H1 (cell line): ENCODE measurements around the gene WDR5. TPM values are rescaled to one million over a fixed set of nuclear protein-coding genes. Genes with fewer than 3 reads are reported as not detected.

ENCODE experiments used
- CTCF ChIA-PET: fragments of 300-600 bp; sonication (Branson Sonifier 250); formaldehyde crosslinking; loops from one replicate; lab custom pipeline; 2021; ENCODE audit not compliant: partially characterized antibody; lab: Charles Lee
- POLR2A ChIA-PET: fragments of 300-600 bp; sonication (Branson Sonifier 250); formaldehyde crosslinking; loops from one replicate; lab custom pipeline; 2021; ENCODE audit warnings: inconsistent platforms; ENCODE audit not compliant: partially characterized antibody; lab: Charles Lee
- DNase-seq, 2 experiments: peaks; one replicate each; pipeline versions ENCODE4 v3.0.0 to v3.0.0-alpha.2; 2010 to 2022; ENCODE audit warnings: low spot score in 2 of 2, low read depth in 1 of 2, mixed read lengths in 1 of 2
- FAIRE-seq: peaks from 2 replicates; lab custom pipeline; 2011; peaks lifted over from hg19 to GRCh38; lab: Jason Lieb, UNC
- H2AFZ ChIP-seq: 2 replicates; pipeline ENCODE4 v1.8.1; 2012; ENCODE audit warnings: low read length, inconsistent platforms
- H2AK5ac ChIP-seq: 2 replicates; pipeline ENCODE4 v1.6.1; 2013; ENCODE audit warnings: low read depth, low read length
- H2BK120ac ChIP-seq: replicated peaks from 2 replicates; pipeline ENCODE3; 2013; ENCODE audit warnings: low read depth, low read length, inconsistent platforms
- H2BK12ac ChIP-seq: 2 replicates; pipeline ENCODE4 v1.6.1; 2013; ENCODE audit warnings: low read depth, low read length
- H2BK15ac ChIP-seq: 2 replicates; pipeline ENCODE4 v1.6.1; 2013; ENCODE audit warnings: low read length
- H2BK20ac ChIP-seq: 2 replicates; pipeline ENCODE4 v1.6.1; 2013; ENCODE audit warnings: low read length
- H2BK5ac ChIP-seq: 2 replicates; pipeline ENCODE4 v1.6.1; 2013; ENCODE audit warnings: low read depth, low read length
- H3K14ac ChIP-seq: 2 replicates; pipeline ENCODE4 v1.6.1; 2013; ENCODE audit warnings: inconsistent platforms; ENCODE audit not compliant: insufficient read length
- H3K18ac ChIP-seq: 2 replicates; pipeline ENCODE4 v1.6.1; 2013; ENCODE audit warnings: low read length; ENCODE audit errors: extremely low read depth
- H3K23ac ChIP-seq: 2 replicates; pipeline ENCODE4 v1.6.1; 2013; ENCODE audit warnings: inconsistent platforms; ENCODE audit not compliant: insufficient read length
- H3K23me2 ChIP-seq: 2 replicates; pipeline ENCODE4 v1.6.1; 2013; ENCODE audit warnings: low read depth, low read length
- H3K27ac ChIP-seq: 2 replicates; pipeline ENCODE4 v1.6.1; 2011; ENCODE audit warnings: low read depth, low read length, inconsistent platforms
- H3K27me3 ChIP-seq, 4 experiments: replicated peaks in 1 of 4; 1 replicate in 1 of 4; 2 replicates in 3 of 4; pipeline versions ENCODE4 v1.6.1 to v1.8.1; 2011 to 2013; ENCODE audit warnings: low read length in 3 of 4, mild to moderate bottlenecking in 3 of 4, inconsistent platforms in 2 of 4, mixed read lengths in 2 of 4, moderate library complexity in 1 of 4; ENCODE audit not compliant: control insufficient read depth in 3 of 4, insufficient read depth in 3 of 4; ENCODE audit errors: extremely low read depth in 1 of 4
- H3K36me3 ChIP-seq, 4 experiments: 2 replicates each; pipeline versions ENCODE4 v1.6.1 to v1.8.1; 2011 to 2013; ENCODE audit warnings: mild to moderate bottlenecking in 4 of 4, low read length in 3 of 4, moderate library complexity in 2 of 4, control low read depth in 1 of 4, inconsistent platforms in 1 of 4; ENCODE audit not compliant: insufficient read depth in 4 of 4, control insufficient read depth in 2 of 4
- H3K4ac ChIP-seq: replicated peaks from 2 replicates; pipeline ENCODE3; 2013; ENCODE audit warnings: low read length, low read depth, mixed read lengths, inconsistent platforms; ENCODE audit not compliant: insufficient read length
- H3K4me1 ChIP-seq, 4 experiments: replicated peaks in 1 of 4; 1 replicate in 1 of 4; 2 replicates in 3 of 4; pipeline versions ENCODE4 v1.6.1 to v1.8.1; 2011 to 2013; ENCODE audit warnings: low read length in 3 of 4, inconsistent platforms in 2 of 4, mixed read lengths in 1 of 4; ENCODE audit not compliant: insufficient read depth in 4 of 4, control insufficient read depth in 3 of 4
- H3K4me2 ChIP-seq, 2 experiments: 2 replicates each; pipeline versions ENCODE4 v1.6.1 to v1.8.1; 2011 to 2013; ENCODE audit warnings: low read depth in 2 of 2, low read length in 2 of 2, control low read depth in 1 of 2, inconsistent platforms in 1 of 2, mild to moderate bottlenecking in 1 of 2; ENCODE audit not compliant: insufficient read depth in 1 of 2
- H3K4me3 ChIP-seq, 4 experiments: fragments of 200-600, 300-600 bp in 1 of 4; sonication (generic), shearing (Covaris generic), sonication (Bioruptor Twin) in 1 of 4; 2 replicates each; pipeline versions ENCODE4 v1.5.1 to v1.8.1; 2011 to 2016; ENCODE audit warnings: low read length in 4 of 4, low read depth in 3 of 4, control low read depth in 2 of 4, inconsistent platforms in 2 of 4, mild to moderate bottlenecking in 2 of 4, mixed read lengths in 1 of 4, moderate library complexity in 1 of 4; ENCODE audit not compliant: insufficient read depth in 2 of 4; ENCODE audit errors: extremely low read depth in 1 of 4
- H3K56ac ChIP-seq: replicated peaks from 2 replicates; pipeline ENCODE3; 2013; ENCODE audit warnings: low read depth, mild to moderate bottlenecking, mixed read lengths, low read length, inconsistent platforms; ENCODE audit not compliant: insufficient read length
- H3K79me1 ChIP-seq: 2 replicates; pipeline ENCODE4 v1.6.1; 2013; ENCODE audit warnings: low read depth, low read length, control low read depth
- H3K79me2 ChIP-seq, 2 experiments: 2 replicates each; pipeline versions ENCODE4 v1.6.1 to v1.8.1; 2012 to 2013; ENCODE audit warnings: low read length in 2 of 2, mild to moderate bottlenecking in 2 of 2, inconsistent platforms in 1 of 2; ENCODE audit not compliant: insufficient read depth in 2 of 2, control insufficient read depth in 1 of 2
- H3K9ac ChIP-seq, 4 experiments: replicated peaks in 1 of 4; 1 replicate in 1 of 4; 2 replicates in 3 of 4; pipeline versions ENCODE4 v1.6.1 to v1.8.1; 2011 to 2013; ENCODE audit warnings: low read depth in 3 of 4, low read length in 3 of 4, control low read depth in 2 of 4, mild to moderate bottlenecking in 2 of 4, moderate library complexity in 2 of 4, inconsistent platforms in 1 of 4; ENCODE audit errors: extremely low read depth in 1 of 4
- H3K9me3 ChIP-seq, 2 experiments: 2 replicates each; pipeline versions ENCODE4 v1.6.1 to v1.8.1; 2012 to 2013; ENCODE audit warnings: mild to moderate bottlenecking in 2 of 2, moderate library complexity in 2 of 2, control low read depth in 1 of 2, inconsistent platforms in 1 of 2, low read depth in 1 of 2, low read length in 1 of 2, mixed read lengths in 1 of 2; ENCODE audit not compliant: insufficient read depth in 2 of 2
- H4K20me1 ChIP-seq, 2 experiments: replicated peaks in 1 of 2; 2 replicates each; pipeline versions ENCODE3 to v1.8.1; 2011 to 2013; ENCODE audit warnings: inconsistent platforms in 2 of 2, low read length in 2 of 2, mild to moderate bottlenecking in 1 of 2; ENCODE audit not compliant: insufficient read depth in 2 of 2, control insufficient read depth in 1 of 2
- H4K5ac ChIP-seq: 2 replicates; pipeline ENCODE4 v1.6.1; 2013; ENCODE audit warnings: low read length, low read depth, mixed read lengths, inconsistent platforms; ENCODE audit not compliant: insufficient read length
- H4K8ac ChIP-seq: 2 replicates; pipeline ENCODE4 v1.8.0; 2013; ENCODE audit warnings: mild to moderate bottlenecking, moderate library complexity, low read length, inconsistent platforms; ENCODE audit not compliant: insufficient read depth; ENCODE audit errors: extremely low read depth
- H4K91ac ChIP-seq: replicated peaks from 2 replicates; pipeline ENCODE3; 2013; ENCODE audit warnings: low read length, mixed read lengths, inconsistent platforms; ENCODE audit not compliant: insufficient read length
- CHD2 ChIP-seq: IDR thresholded peaks from 2 replicates; pipeline ENCODE4 v1.6.1; 2012; ENCODE audit warnings: low read length, improper control_type of control experiment
- EP300 ChIP-seq, 2 experiments: IDR thresholded peaks; 1 replicate in 1 of 2; 2 replicates in 1 of 2; pipeline ENCODE4 v1.6.1; 2011 to 2012; ENCODE audit warnings: low read depth in 2 of 2, low read length in 2 of 2, mild to moderate bottlenecking in 2 of 2, borderline replicate concordance in 1 of 2, inconsistent platforms in 1 of 2, moderate library complexity in 1 of 2
- EZH2 ChIP-seq: fragments of 200-600 bp; sonication (generic); IDR thresholded peaks from 2 replicates; pipeline ENCODE4 v1.7.1; 2012; ENCODE audit warnings: low read depth, mild to moderate bottlenecking, moderate library complexity, low read length, inconsistent platforms; ENCODE audit not compliant: severe bottlenecking
- GTF2F1 ChIP-seq: IDR thresholded peaks from 2 replicates; pipeline ENCODE4 v1.6.1; 2012; ENCODE audit warnings: low read depth, low read length, improper control_type of control experiment, borderline replicate concordance
- HDAC6 ChIP-seq: IDR thresholded peaks from one replicate; pipeline ENCODE4 v1.7.1; 2012; ENCODE audit warnings: low read depth, mild to moderate bottlenecking, inconsistent platforms, low read length, moderate library complexity
- JUN ChIP-seq: IDR thresholded peaks from 2 replicates; pipeline ENCODE4 v1.6.1; 2011; ENCODE audit warnings: low read depth, mild to moderate bottlenecking, improper control_type of control experiment, low read length
- KDM1A ChIP-seq: fragments of 200-600, 300-600 bp; sonication (generic); IDR thresholded peaks from 2 replicates; pipeline ENCODE4 v1.7.1; 2016; ENCODE audit warnings: mild to moderate bottlenecking, low read length, borderline replicate concordance
- KDM5A ChIP-seq: fragments of 200-600 bp; IDR thresholded peaks from 2 replicates; pipeline ENCODE4 v1.7.1; 2012; ENCODE audit warnings: mild to moderate bottlenecking, low read length, inconsistent platforms, mixed read lengths
- MAX ChIP-seq: IDR thresholded peaks from 2 replicates; pipeline ENCODE4 v1.6.1; 2012; ENCODE audit warnings: inconsistent platforms
- NANOG ChIP-seq: IDR thresholded peaks from 2 replicates; pipeline ENCODE4 v1.6.1; 2011; ENCODE audit warnings: low read length, low read depth, mild to moderate bottlenecking, inconsistent platforms; ENCODE audit not compliant: insufficient read depth, poor library complexity, severe bottlenecking
- SIN3A ChIP-seq, 2 experiments: IDR thresholded peaks in 1 of 2; conservative IDR thresholded peaks in 1 of 2; 2 replicates each; pipeline ENCODE4 v1.6.1; 2011 to 2012; ENCODE audit warnings: low read length in 2 of 2, improper control_type of control experiment in 1 of 2, low read depth in 1 of 2, mild to moderate bottlenecking in 1 of 2
- SIRT6 ChIP-seq: IDR thresholded peaks from one replicate; pipeline ENCODE4 v1.7.1; 2012; ENCODE audit warnings: low read length, inconsistent platforms
- SP1 ChIP-seq: IDR thresholded peaks from 2 replicates; pipeline ENCODE4 v1.6.1; 2011; ENCODE audit warnings: low read depth, low read length
- SP4 ChIP-seq: IDR thresholded peaks from 2 replicates; pipeline ENCODE4 v1.6.1; 2012; ENCODE audit warnings: low read length, inconsistent platforms
- WGBS, 2 experiments: shearing (Covaris generic) in 1 of 2; methylation state at CpG; one replicate each; pipeline versions ENCODE4 v1.1.6 to v1.1.7; 2013 to 2015; ENCODE audit warnings: low lambda C conversion rate in 2 of 2, mixed read lengths in 2 of 2, inconsistent platforms in 1 of 2, low coverage in 1 of 2, missing lambda C conversion rate in 1 of 2; ENCODE audit not compliant: insufficient replicate concordance in 2 of 2, insufficient coverage in 1 of 2, insufficient read length in 1 of 2; ENCODE audit errors: extremely low coverage in 1 of 2, missing lambda C conversion rate in 1 of 2; 5-methylcytosine and 5-hydroxymethylcytosine counted together
- polyA plus RNA-seq, 7 experiments: library from polyadenylated mRNA; depleted of rRNA in 3 of 7; stranded (reverse) in 5 of 7; unstranded in 2 of 7; fragments of >200 nt in 5 of 7; fragments of 200-250 nt in 2 of 7; gene quantifications; 1 replicate in 5 of 7; 2 replicates in 1 of 7; 4 replicates in 1 of 7; pipeline versions ENCODE4 v1.2.1 to v1.2.3, GENCODE V29; 2011 to 2013; ENCODE audit warnings: missing spikeins in 2 of 7, mixed read lengths in 2 of 7
- total RNA-seq: library from RNA; stranded (reverse); fragmentation: NEBNext Ultra II Directional; extraction: Animal tissue kit (Norgen Biotek cat#: 25700); gene quantifications from 2 replicates; pipeline ENCODE4 v1.2.1, GENCODE V29; 2021

Gene WDR5
- total and polyA plus RNA-seq, 2 of the 8 experiments (the other 6 are each of a cell fraction or from before 2014, with no cell fraction given), result 38.4 to 68.1 TPM

GRCh38 chr9:134203224-134203623 is 67.3 kb downstream of the WDR5 start:
- ChIA-PET CTCF (no interaction called here), POLR2A (no interaction called here)
- H3K4ac ChIP-seq, result no peak overlapping the region
- H2BK12ac ChIP-seq, result no peak overlapping the region
- no peak overlapping the region for H3K56ac ChIP-seq
- no peak overlapping the region for H2BK120ac ChIP-seq
- no peaks in the 10 kb centered on the region for H3K9me3 ChIP-seq
- no peak overlapping the region for H3K4me3 ChIP-seq
- H4K5ac ChIP-seq, result no peak overlapping the region
- no peak overlapping the region for H2BK20ac ChIP-seq
- no peak overlapping the region for H3K27ac ChIP-seq
- no peak overlapping the region for H4K8ac ChIP-seq
- WGBS, 2 experiments, result 92% methylated on average over 2 of the region's 2 CpGs; no CpG with 5 or more reads in 1 of the 2 experiments
- H3K4me1 ChIP-seq, result peaks cover 0 to 4% (median 0%) of the 10 kb centered on the region in 4 experiments; a peak in 1 of 7 replicates
- H3K9ac ChIP-seq, result no peak overlapping the region
- H3K36me3 ChIP-seq, result no peaks in the 10 kb centered on the region
- no peaks in the 10 kb centered on the region for H4K20me1 ChIP-seq
- no peaks in the 10 kb centered on the region for H3K27me3 ChIP-seq
- no peak overlapping the region for H2BK15ac ChIP-seq
- H4K91ac ChIP-seq, result no peak overlapping the region
- no peak overlapping the region for H3K23ac ChIP-seq
- no peaks in the 10 kb centered on the region for H3K79me2 ChIP-seq
- H3K14ac ChIP-seq, result no peak overlapping the region
- H2BK5ac ChIP-seq, result no peak overlapping the region
- no peaks in the 10 kb centered on the region for H3K79me1 ChIP-seq
- no peaks in the 10 kb centered on the region for H3K23me2 ChIP-seq
- no peak for FAIRE-seq
- H2AFZ ChIP-seq, result no peak overlapping the region
- DNase-seq, result no peak
- no peak overlapping the region for H3K4me2 ChIP-seq
- no peak overlapping the region for H2AK5ac ChIP-seq
- H3K18ac ChIP-seq, result no peak overlapping the region
- TF ChIP-seq EP300 (IDR thresholded peaks at IDR 0.05; ENCODE audit: borderline replicate concordance in 1 of 2, low read depth in 2 of 2, low read length in 2 of 2) (no peak), NANOG (no peak), GTF2F1 (no peak), JUN (no peak), CHD2 (no peak), SP4 (no peak), KDM1A (no peak), EZH2 (no peak), MAX (no peak), SP1 (no peak), KDM5A (no peak), HDAC6 (no peak), SIRT6 (no peak), SIN3A (conservative IDR thresholded peaks at IDR 0.05 in 1 of 2, IDR thresholded peaks at IDR 0.05 in 1 of 2; ENCODE audit: low read depth in 1 of 2, low read length in 2 of 2) (no peak)
